ENCODE data around the gene ADTRP. TPM values are rescaled to one million over a fixed set of nuclear protein-coding genes. Genes with fewer than 3 reads are reported as not detected.
"Not testable (repeated sequence)": the region's sequence is repeated elsewhere in the genome, so short reads cannot be mapped to it uniquely, and the experiment has no call there.

Gene ADTRP
- polyA plus RNA-seq, 4 donors = 28.5 to 73.4 (median 59.2) TPM

GRCh38 chr6:11699576-11699975 is 79.0 kb downstream of the ADTRP start:
- no peak for DNase-seq
- Histone ChIP-seq H3K36me3 (ENCODE audit: control insufficient read depth in 3 of 3, insufficient read depth in 2 of 3, low read depth in 1 of 3, low read length in 3 of 3) (no peaks in the 10 kb centered on the region), H3K4me1 (ENCODE audit: control insufficient read depth in 3 of 3, insufficient read depth in 2 of 3, low read depth in 1 of 3, low read length in 2 of 3) (peaks cover 0 to 2% (median 0%) of the 10 kb centered on the region in 3 donors), H3K27ac (ENCODE audit: low read depth in 1 of 3, low read length in 2 of 3) (no peak overlapping the region), H3K4me3 (ENCODE audit: low read depth in 1 of 3, low read length in 3 of 3) (no peak overlapping the region), H3K27me3 (ENCODE audit: control insufficient read depth in 3 of 3, insufficient read depth in 3 of 3, low read length in 3 of 3) (no peaks in the 10 kb centered on the region), H3K9me3 (ENCODE audit: control insufficient read depth in 2 of 2, insufficient read depth in 1 of 2, low read depth in 1 of 2, low read length in 1 of 2) (peaks cover 0 to 3% of the 10 kb centered on the region in 2 donors)
- WGBS, 3 donors = 16 to 39% (median 19%) methylated on average over 1 of the region's 1 CpG
- FAIRE-seq = no peak

DNA sequence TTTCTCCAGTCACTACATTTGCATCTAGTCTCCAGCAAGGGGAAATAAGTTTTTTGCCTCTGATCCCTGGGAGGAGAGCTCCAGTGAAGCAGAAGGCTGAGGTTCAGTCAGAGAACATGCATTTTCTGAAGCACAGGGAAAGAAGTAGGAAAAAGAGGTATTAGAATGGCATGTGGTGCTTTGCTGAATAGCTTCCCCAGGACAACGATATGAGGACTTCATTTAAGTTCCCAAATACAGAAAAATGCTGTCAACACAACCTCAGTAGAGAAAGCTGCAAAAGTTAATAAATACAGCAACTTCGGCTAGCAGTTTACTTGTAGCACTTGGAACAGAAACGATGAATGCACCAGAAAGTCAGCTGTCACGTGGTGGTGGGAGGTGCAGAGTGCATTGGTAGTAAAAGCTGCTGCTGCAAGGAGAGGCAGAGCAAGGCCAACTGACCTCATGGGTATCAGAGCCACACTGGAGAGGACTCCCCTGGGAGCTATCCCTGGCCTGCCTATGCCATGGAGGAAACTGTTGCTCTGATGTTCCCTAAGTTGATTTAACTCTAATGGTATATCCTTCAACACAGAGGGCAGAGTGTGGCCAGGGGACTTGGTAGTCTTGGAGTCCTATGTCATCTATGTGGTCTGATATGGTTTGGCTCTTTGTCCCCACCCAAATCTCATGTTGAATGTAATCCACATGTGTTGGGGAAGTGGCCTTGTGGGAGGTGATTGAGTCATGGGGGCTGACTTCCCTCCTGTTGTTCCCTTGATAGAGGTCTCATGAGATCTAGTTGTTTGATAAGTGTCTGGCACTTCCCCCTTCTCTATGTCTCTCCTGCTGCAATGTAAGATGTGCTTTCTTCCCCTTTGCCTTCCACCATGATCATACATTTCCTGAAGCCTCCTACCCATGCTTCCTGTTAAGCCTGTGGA is 85.9 kb downstream of the ADTRP start:
- DNase-seq (no peak), FAIRE-seq (no peak)
- Histone ChIP-seq H3K4me1 (ENCODE audit: control insufficient read depth in 3 of 3, insufficient read depth in 2 of 3, low read depth in 1 of 3, low read length in 2 of 3) (peaks cover 0 to 6% (median 0%) of the 10 kb centered on the region in 3 donors), H3K27me3 (ENCODE audit: control insufficient read depth in 3 of 3, insufficient read depth in 3 of 3, low read length in 3 of 3) (no peaks in the 10 kb centered on the region), H3K27ac (ENCODE audit: low read depth in 1 of 3, low read length in 2 of 3) (no peak overlapping the region), H3K4me3 (ENCODE audit: low read depth in 1 of 3, low read length in 3 of 3) (no peak overlapping the region), H3K9me3 (ENCODE audit: control insufficient read depth in 2 of 2, insufficient read depth in 1 of 2, low read depth in 1 of 2, low read length in 1 of 2) (peaks cover 0 to 8% of the 10 kb centered on the region in 2 donors), H3K36me3 (ENCODE audit: control insufficient read depth in 3 of 3, insufficient read depth in 2 of 3, low read depth in 1 of 3, low read length in 3 of 3) (no peaks in the 10 kb centered on the region)
- WGBS, 3 donors = 75 to 82% (median 76%) methylated on average over 4 of the region's 4 CpGs

- H3K4me3 ChIP-seq (ENCODE audit: low read depth in 1 of 3, low read length in 3 of 3) = no peak overlapping the region
- no peaks in the 10 kb centered on the region for H3K27me3 ChIP-seq (ENCODE audit: control insufficient read depth in 3 of 3, insufficient read depth in 3 of 3, low read length in 3 of 3)
- FAIRE-seq (no peak), DNase-seq (no peak)
- H3K4me1 ChIP-seq (ENCODE audit: control insufficient read depth in 3 of 3, insufficient read depth in 2 of 3, low read depth in 1 of 3, low read length in 2 of 3) = peaks cover 0 to 27% (median 0%) of the 10 kb centered on the region in 3 donors
- 83 to 93% (median 86%) methylated on average over 3 of the region's 3 CpGs for WGBS, 3 donors
- peaks cover 0 to 5% of the 10 kb centered on the region in 2 donors for H3K9me3 ChIP-seq (ENCODE audit: control insufficient read depth in 2 of 2, insufficient read depth in 1 of 2, low read depth in 1 of 2, low read length in 1 of 2)
- H3K36me3 ChIP-seq (ENCODE audit: control insufficient read depth in 3 of 3, insufficient read depth in 2 of 3, low read depth in 1 of 3, low read length in 3 of 3) = no peaks in the 10 kb centered on the region
- H3K27ac ChIP-seq (ENCODE audit: low read depth in 1 of 3, low read length in 2 of 3) = no peak overlapping the region
These were observed 88.8 kb downstream of the ADTRP start for GRCh38 chr6:11689847-11690246.

DNA sequence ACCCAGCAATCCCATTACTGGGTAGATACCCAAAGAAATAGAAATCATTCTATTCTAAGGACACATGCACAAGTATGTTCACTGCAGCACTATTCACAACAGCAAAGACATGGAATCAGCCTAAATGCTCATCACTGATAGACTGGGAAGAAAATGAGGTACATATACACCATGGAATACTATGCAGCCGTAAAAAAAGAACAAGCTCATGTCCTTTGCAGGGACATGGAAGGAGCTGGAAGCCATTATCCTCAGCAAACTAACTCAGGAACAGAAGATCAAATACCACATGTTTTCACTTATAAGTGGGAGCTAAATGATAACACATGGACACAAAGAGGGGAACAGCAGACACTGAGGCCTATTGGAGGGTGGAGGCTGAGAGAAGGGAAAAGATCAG is 89.2 kb downstream of the ADTRP start:
- H3K4me1 ChIP-seq (ENCODE audit: control insufficient read depth in 3 of 3, insufficient read depth in 2 of 3, low read depth in 1 of 3, low read length in 2 of 3) = peaks cover 0 to 32% (median 0%) of the 10 kb centered on the region in 3 donors
- WGBS, 3 donors = 96 to 100% (median 98%) methylated on average over 1 of the region's 1 CpG

GRCh38 chr6:11688425-11688709 is 90.2 kb downstream of the ADTRP start:
- Histone ChIP-seq H3K4me1 (ENCODE audit: control insufficient read depth in 3 of 3, insufficient read depth in 2 of 3, low read depth in 1 of 3, low read length in 2 of 3) (peaks cover 0 to 34% (median 0%) of the 10 kb centered on the region in 3 donors), H3K36me3 (ENCODE audit: control insufficient read depth in 3 of 3, insufficient read depth in 2 of 3, low read depth in 1 of 3, low read length in 3 of 3) (no peaks in the 10 kb centered on the region), H3K9me3 (ENCODE audit: control insufficient read depth in 2 of 2, insufficient read depth in 1 of 2, low read depth in 1 of 2, low read length in 1 of 2) (peaks cover 0 to 5% of the 10 kb centered on the region in 2 donors), H3K27me3 (ENCODE audit: control insufficient read depth in 3 of 3, insufficient read depth in 3 of 3, low read length in 3 of 3) (no peaks in the 10 kb centered on the region), H3K27ac (ENCODE audit: low read depth in 1 of 3, low read length in 2 of 3) (peak overlapping the region in 1 of 3 donors; percentile 46), H3K4me3 (ENCODE audit: low read depth in 1 of 3, low read length in 3 of 3) (no peak overlapping the region)
- 67 to 95% (median 79%) methylated on average over 1 of the region's 1 CpG for WGBS, 3 donors
- no peak for DNase-seq
- FAIRE-seq = no peak

More for the DNA sequence above, 89.2 kb downstream of the ADTRP start:
- H3K9me3 ChIP-seq (ENCODE audit: control insufficient read depth in 2 of 2, insufficient read depth in 1 of 2, low read depth in 1 of 2, low read length in 1 of 2); H3K27me3 ChIP-seq (ENCODE audit: control insufficient read depth in 3 of 3, insufficient read depth in 3 of 3, low read length in 3 of 3); H3K27ac ChIP-seq (ENCODE audit: low read depth in 1 of 3, low read length in 2 of 3); FAIRE-seq; H3K36me3 ChIP-seq (ENCODE audit: control insufficient read depth in 3 of 3, insufficient read depth in 2 of 3, low read depth in 1 of 3, low read length in 3 of 3); H3K4me3 ChIP-seq (ENCODE audit: low read depth in 1 of 3, low read length in 3 of 3); DNase-seq: not testable (repeated sequence)

DNA sequence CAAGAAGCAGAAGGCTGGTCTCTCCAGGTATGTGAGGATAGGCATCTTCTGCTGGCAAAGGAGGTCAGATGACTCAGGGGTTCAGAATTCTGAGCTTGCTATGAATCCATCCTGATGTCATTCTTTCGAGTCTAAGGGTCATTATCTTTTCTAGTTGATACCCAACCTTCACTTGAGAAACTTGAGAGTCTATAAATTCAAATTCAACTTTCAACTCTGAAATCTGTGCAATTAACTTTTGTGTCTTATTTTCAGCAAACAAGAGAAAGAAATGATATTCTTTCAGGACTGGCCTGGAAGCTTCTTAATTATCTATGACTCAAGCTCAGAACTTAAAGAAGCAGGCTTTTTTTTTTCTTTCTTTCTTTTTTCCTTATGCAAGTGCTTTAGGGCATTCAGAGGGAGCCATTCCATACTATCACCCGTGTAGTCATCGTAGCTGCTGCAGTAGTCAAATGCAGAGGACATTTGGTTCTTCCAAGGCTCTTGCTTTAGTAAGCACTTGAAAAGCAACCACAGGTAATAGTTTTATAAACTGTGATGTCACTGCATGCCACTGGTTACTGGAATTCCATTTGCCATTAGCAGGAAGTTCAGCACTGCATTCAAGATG is 93.0 kb downstream of the ADTRP start:
- Histone ChIP-seq H3K4me3 (ENCODE audit: low read depth in 1 of 3, low read length in 3 of 3) (no peak overlapping the region), H3K36me3 (ENCODE audit: control insufficient read depth in 3 of 3, insufficient read depth in 2 of 3, low read depth in 1 of 3, low read length in 3 of 3) (no peaks in the 10 kb centered on the region), H3K4me1 (ENCODE audit: control insufficient read depth in 3 of 3, insufficient read depth in 2 of 3, low read depth in 1 of 3, low read length in 2 of 3) (peaks cover 0 to 34% (median 0%) of the 10 kb centered on the region in 3 donors), H3K27me3 (ENCODE audit: control insufficient read depth in 3 of 3, insufficient read depth in 3 of 3, low read length in 3 of 3) (no peaks in the 10 kb centered on the region), H3K27ac (ENCODE audit: low read depth in 1 of 3, low read length in 2 of 3) (peak overlapping the region in 2 of 3 donors; percentile 32 to 71), H3K9me3 (ENCODE audit: control insufficient read depth in 2 of 2, insufficient read depth in 1 of 2, low read depth in 1 of 2, low read length in 1 of 2) (peaks cover 1 to 9% of the 10 kb centered on the region in 2 donors)
- WGBS, 3 donors = 27 to 84% (median 49%) methylated on average over 3 of the region's 3 CpGs
- FAIRE-seq (no peak), DNase-seq (peak; percentile 56 to 79)

- peak overlapping the region in 1 of 3 donors; percentile 71 for H3K27ac ChIP-seq (ENCODE audit: low read depth in 1 of 3, low read length in 2 of 3)
- H3K36me3 ChIP-seq (ENCODE audit: control insufficient read depth in 3 of 3, insufficient read depth in 2 of 3, low read depth in 1 of 3, low read length in 3 of 3) = no peaks in the 10 kb centered on the region
- 60 to 86% (median 67%) methylated on average over 4 of the region's 4 CpGs for WGBS, 3 donors
- DNase-seq (no peak), FAIRE-seq (no peak)
- no peaks in the 10 kb centered on the region for H3K27me3 ChIP-seq (ENCODE audit: control insufficient read depth in 3 of 3, insufficient read depth in 3 of 3, low read length in 3 of 3)
- peaks cover 1 to 12% of the 10 kb centered on the region in 2 donors for H3K9me3 ChIP-seq (ENCODE audit: control insufficient read depth in 2 of 2, insufficient read depth in 1 of 2, low read depth in 1 of 2, low read length in 1 of 2)
- peaks cover 0 to 34% (median 0%) of the 10 kb centered on the region in 3 donors for H3K4me1 ChIP-seq (ENCODE audit: control insufficient read depth in 3 of 3, insufficient read depth in 2 of 3, low read depth in 1 of 3, low read length in 2 of 3)
- no peak overlapping the region for H3K4me3 ChIP-seq (ENCODE audit: low read depth in 1 of 3, low read length in 3 of 3)
These were observed 93.6 kb downstream of the ADTRP start for GRCh38 chr6:11684901-11685480.

DNA sequence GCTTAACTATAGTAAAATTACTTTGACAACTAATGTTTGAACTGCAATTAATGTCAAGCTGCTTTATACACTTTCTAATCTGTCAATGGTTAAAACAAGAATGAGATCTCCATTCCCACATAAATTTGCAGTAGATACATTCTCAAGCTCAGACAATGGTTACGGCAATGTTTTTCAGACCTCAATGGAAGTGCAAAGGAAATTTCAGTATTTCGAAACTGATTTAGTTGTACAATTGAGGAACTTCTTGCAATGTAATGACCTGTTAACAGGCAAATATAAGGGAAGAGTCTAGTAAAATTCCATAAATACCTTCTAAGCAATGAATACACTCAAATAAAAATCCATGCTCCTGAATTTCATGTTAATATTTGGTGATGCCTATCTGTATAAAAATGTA is 94.7 kb downstream of the ADTRP start:
- Histone ChIP-seq H3K36me3 (ENCODE audit: control insufficient read depth in 3 of 3, insufficient read depth in 2 of 3, low read depth in 1 of 3, low read length in 3 of 3) (no peaks in the 10 kb centered on the region), H3K9me3 (ENCODE audit: control insufficient read depth in 2 of 2, insufficient read depth in 1 of 2, low read depth in 1 of 2, low read length in 1 of 2) (peaks cover 1 to 12% of the 10 kb centered on the region in 2 donors), H3K4me3 (ENCODE audit: low read depth in 1 of 3, low read length in 3 of 3) (no peak overlapping the region), H3K4me1 (ENCODE audit: control insufficient read depth in 3 of 3, insufficient read depth in 2 of 3, low read depth in 1 of 3, low read length in 2 of 3) (peaks cover 0 to 34% (median 0%) of the 10 kb centered on the region in 3 donors), H3K27ac (ENCODE audit: low read depth in 1 of 3, low read length in 2 of 3) (no peak overlapping the region), H3K27me3 (ENCODE audit: control insufficient read depth in 3 of 3, insufficient read depth in 3 of 3, low read length in 3 of 3) (no peaks in the 10 kb centered on the region)
- FAIRE-seq (no peak), DNase-seq (no peak)
- WGBS, 3 donors = 93 to 96% (median 93%) methylated on average over 2 of the region's 2 CpGs

Measured in small intestine (tissue), 7 donors.